HCT116 (cell line): ENCODE data around the gene CENPF. TPM values are rescaled to one million over a fixed set of nuclear protein-coding genes. Genes with fewer than 3 reads are reported as not detected.

Experiments
- ATAC-seq: fragments of 200-7000 bp; cut with Tn5 transposase; 2 replicates; pipeline ENCODE4 v1.9.1; 2020; ENCODE audit warnings: mild to moderate bottlenecking, moderate library complexity
- BruUV-seq: library from RNA; stranded (reverse); fragments of 400-500 nt; replicated peaks from 2 replicates; lab custom pipeline; 2021; lab: Mats Ljungman, UMichigan
- CTCF ChIA-PET: fragments of 300-600 bp; sonication (Branson Sonifier 250); formaldehyde crosslinking; loops from one replicate; lab custom pipeline; 2021; ENCODE audit warnings: antibody characterized with exemption; lab: Charles Lee
- POLR2A ChIA-PET: fragments of 300-600, 350-600 bp; sonication (Branson Sonifier 250); formaldehyde crosslinking; loops from one replicate; lab custom pipeline; 2021; ENCODE audit warnings: antibody characterized with exemption; lab: Charles Lee
- RAD21 ChIA-PET, 2 experiments: fragments of 300-600 bp; sonication (Branson Sonifier 250); formaldehyde crosslinking; loops; one replicate each; lab custom pipeline; 2023; ENCODE audit warnings: low total read pairs in 2 of 2; ENCODE audit not compliant: uncharacterized antibody in 2 of 2, unreplicated experiment in 2 of 2, low non-redundant PET in 1 of 2; lab: Charles Lee
- DNase-seq: peaks from one replicate; pipeline ENCODE4 v3.0.0-alpha.2; 2010; ENCODE audit warnings: low read depth, low spot score
- H2AFZ ChIP-seq: fragments of 200-600 bp; shearing (Covaris generic), sonication (generic); 2 replicates; pipeline ENCODE4 v1.6.1; 2017; ENCODE audit warnings: low read depth, mixed run types, mixed read lengths, antibody characterized with exemption, low read length; ENCODE audit not compliant: poor library complexity, severe bottlenecking
- H3K27ac ChIP-seq: 2 replicates; pipeline ENCODE4 v1.5.1; 2012; ENCODE audit warnings: low read depth, low read length
- H3K27me3 ChIP-seq: fragments of 200-600 bp; sonication (generic); 2 replicates; pipeline ENCODE4 v1.6.1; 2016; ENCODE audit warnings: mixed run types, low read length, mixed read lengths; ENCODE audit not compliant: insufficient read depth
- H3K36me3 ChIP-seq, 2 experiments: fragments of 200-500 bp in 1 of 2; fragments of 200-600 bp in 1 of 2; sonication (Bioruptor generic) in 1 of 2; sonication (generic) in 1 of 2; 2 replicates each; pipeline versions ENCODE4 v1.5.1 to v1.6.1; 2014 to 2016; ENCODE audit warnings: low read length in 2 of 2, inconsistent platforms in 1 of 2, mixed read lengths in 1 of 2, mixed run types in 1 of 2; ENCODE audit not compliant: insufficient read depth in 2 of 2, control insufficient read depth in 1 of 2
- H3K4me1 ChIP-seq, 2 experiments: fragments of 200-600 bp in 1 of 2; sonication (generic) in 1 of 2; 2 replicates each; pipeline versions ENCODE4 v1.5.1 to v1.6.1; 2012 to 2017; ENCODE audit warnings: low read length in 2 of 2, inconsistent platforms in 1 of 2, mild to moderate bottlenecking in 1 of 2, mixed read lengths in 1 of 2, mixed run types in 1 of 2, moderate library complexity in 1 of 2; ENCODE audit not compliant: insufficient read depth in 2 of 2, control insufficient read depth in 1 of 2
- H3K4me2 ChIP-seq: fragments of 200-600 bp; sonication (generic); 2 replicates; pipeline ENCODE4 v1.6.1; 2017; ENCODE audit warnings: mixed run types, low read length, mixed read lengths
- H3K4me3 ChIP-seq, 2 experiments: fragments of 200-600 bp in 1 of 2; sonication (generic) in 1 of 2; replicated peaks in 1 of 2; 2 replicates each; pipeline ENCODE4 v1.5.1; 2011 to 2016; ENCODE audit warnings: low read length in 2 of 2, control low read depth in 1 of 2, low read depth in 1 of 2, mild to moderate bottlenecking in 1 of 2, mixed read lengths in 1 of 2, mixed run types in 1 of 2
- H3K79me2 ChIP-seq: fragments of 200-600 bp; sonication (generic); 2 replicates; pipeline ENCODE4 v1.6.1; 2017; ENCODE audit warnings: mild to moderate bottlenecking, mixed run types, low read length, moderate library complexity, mixed read lengths; ENCODE audit not compliant: insufficient read depth
- H3K9ac ChIP-seq: fragments of 200-600 bp; sonication (generic); 2 replicates; pipeline ENCODE4 v1.6.1; 2016; ENCODE audit warnings: low read length, mixed read lengths
- H3K9me2 ChIP-seq: fragments of 200-600 bp; sonication (generic), shearing (Covaris generic); 2 replicates; pipeline ENCODE4 v1.6.1; 2017; ENCODE audit warnings: mixed run types, mild to moderate bottlenecking, moderate library complexity; ENCODE audit not compliant: insufficient read depth
- H3K9me3 ChIP-seq, 2 experiments: fragments of 200-500 bp in 1 of 2; fragments of 200-600 bp in 1 of 2; sonication (Bioruptor generic) in 1 of 2; sonication (generic) in 1 of 2; 2 replicates each; pipeline ENCODE4 v1.6.1; 2014 to 2017; ENCODE audit warnings: low read length in 2 of 2, mixed read lengths in 2 of 2, inconsistent platforms in 1 of 2, low read depth in 1 of 2, mild to moderate bottlenecking in 1 of 2, mixed run types in 1 of 2, moderate library complexity in 1 of 2; ENCODE audit not compliant: control insufficient read depth in 1 of 2, insufficient read depth in 1 of 2
- H4K20me1 ChIP-seq: fragments of 200-600 bp; sonication (generic), shearing (Covaris generic); 2 replicates; pipeline ENCODE4 v1.6.1; 2017; ENCODE audit warnings: mixed run types, mild to moderate bottlenecking, moderate library complexity; ENCODE audit not compliant: insufficient read depth
- CTCF ChIP-seq, 3 experiments: fragments of 200-600 bp in 1 of 3; sonication (generic) in 1 of 3; IDR thresholded peaks in 2 of 3; conservative IDR thresholded peaks in 1 of 3; 2 replicates each; pipeline ENCODE4 v1.5.1; 2012 to 2017; ENCODE audit warnings: low read depth in 2 of 3, low read length in 2 of 3, antibody characterized with exemption in 1 of 3, borderline replicate concordance in 1 of 3, control low read depth in 1 of 3, mild to moderate bottlenecking in 1 of 3, mixed read lengths in 1 of 3, mixed run types in 1 of 3, moderate library complexity in 1 of 3; ENCODE audit not compliant: insufficient read depth in 1 of 3
- EGR1 ChIP-seq: IDR thresholded peaks from 2 replicates; pipeline ENCODE4 v1.6.1; 2012; ENCODE audit warnings: low read depth
- ELF1 ChIP-seq: IDR thresholded peaks from 2 replicates; pipeline ENCODE4 v1.6.1; 2012; ENCODE audit warnings: low read depth, borderline replicate concordance
- EZH2 ChIP-seq: fragments of 200-600 bp; sonication (generic); IDR thresholded peaks from 2 replicates; pipeline ENCODE4 v1.6.1; 2017; ENCODE audit warnings: antibody characterized with exemption, mixed run types
- JUND ChIP-seq: IDR thresholded peaks from 2 replicates; pipeline ENCODE4 v1.6.1; 2012
- POLR2A ChIP-seq: IDR thresholded peaks from 2 replicates; pipeline ENCODE4 v1.7.0; 2011; ENCODE audit warnings: borderline replicate concordance; ENCODE audit not compliant: insufficient read depth, insufficient read length; ENCODE audit errors: extremely low read depth
- POLR2AphosphoS5 ChIP-seq: IDR thresholded peaks from 2 replicates; pipeline ENCODE4 v1.6.1; 2011; ENCODE audit warnings: mild to moderate bottlenecking, low read depth, low read length, moderate library complexity
- RAD21 ChIP-seq: IDR thresholded peaks from 2 replicates; pipeline ENCODE4 v1.6.1; 2012; ENCODE audit warnings: low read depth, mild to moderate bottlenecking
- SIN3A ChIP-seq: IDR thresholded peaks from 2 replicates; pipeline ENCODE4 v1.6.1; 2012; ENCODE audit warnings: low read depth
- SP1 ChIP-seq: IDR thresholded peaks from 2 replicates; pipeline ENCODE4 v1.6.1; 2012; ENCODE audit warnings: low read depth
- SRF ChIP-seq: IDR thresholded peaks from 2 replicates; pipeline ENCODE4 v1.6.1; 2012; ENCODE audit warnings: low read depth
- YY1 ChIP-seq: IDR thresholded peaks from 2 replicates; pipeline ENCODE4 v1.6.1; 2011; ENCODE audit warnings: low read length, low read depth, moderate library complexity, mild to moderate bottlenecking; ENCODE audit not compliant: insufficient replicate concordance; ENCODE audit errors: extremely low read depth
- ZNF274 ChIP-seq: fragments of 200-500 bp; sonication (Bioruptor generic); IDR thresholded peaks from 2 replicates; pipeline ENCODE4 v1.6.1; 2014; ENCODE audit warnings: mild to moderate bottlenecking, low read depth, low read length, inconsistent platforms
- intact Hi-C: fragments of 100-400 bp; cut with micrococcal nuclease; formaldehyde crosslinking; loops from 2 replicates; pipeline ENCODE4 v1.10.0; 2022
- total RNA-seq: library from RNA; stranded (reverse); gene quantifications from one replicate; pipeline ENCODE4 v1.2.1, GENCODE V29; 2021; ENCODE audit not compliant: unreplicated experiment
- TF ChIP-seq, protein P1 (sequence below): IDR thresholded peaks from 2 replicates; pipeline ENCODE4 v1.6.1; 2012; ENCODE audit warnings: low read depth
- TF ChIP-seq, protein P2 (sequence below): IDR thresholded peaks from 2 replicates; pipeline ENCODE4 v1.6.1; 2012

CENPF gene
- total RNA-seq, 1 experiment from 2014 or later, result 120 TPM

DNA sequence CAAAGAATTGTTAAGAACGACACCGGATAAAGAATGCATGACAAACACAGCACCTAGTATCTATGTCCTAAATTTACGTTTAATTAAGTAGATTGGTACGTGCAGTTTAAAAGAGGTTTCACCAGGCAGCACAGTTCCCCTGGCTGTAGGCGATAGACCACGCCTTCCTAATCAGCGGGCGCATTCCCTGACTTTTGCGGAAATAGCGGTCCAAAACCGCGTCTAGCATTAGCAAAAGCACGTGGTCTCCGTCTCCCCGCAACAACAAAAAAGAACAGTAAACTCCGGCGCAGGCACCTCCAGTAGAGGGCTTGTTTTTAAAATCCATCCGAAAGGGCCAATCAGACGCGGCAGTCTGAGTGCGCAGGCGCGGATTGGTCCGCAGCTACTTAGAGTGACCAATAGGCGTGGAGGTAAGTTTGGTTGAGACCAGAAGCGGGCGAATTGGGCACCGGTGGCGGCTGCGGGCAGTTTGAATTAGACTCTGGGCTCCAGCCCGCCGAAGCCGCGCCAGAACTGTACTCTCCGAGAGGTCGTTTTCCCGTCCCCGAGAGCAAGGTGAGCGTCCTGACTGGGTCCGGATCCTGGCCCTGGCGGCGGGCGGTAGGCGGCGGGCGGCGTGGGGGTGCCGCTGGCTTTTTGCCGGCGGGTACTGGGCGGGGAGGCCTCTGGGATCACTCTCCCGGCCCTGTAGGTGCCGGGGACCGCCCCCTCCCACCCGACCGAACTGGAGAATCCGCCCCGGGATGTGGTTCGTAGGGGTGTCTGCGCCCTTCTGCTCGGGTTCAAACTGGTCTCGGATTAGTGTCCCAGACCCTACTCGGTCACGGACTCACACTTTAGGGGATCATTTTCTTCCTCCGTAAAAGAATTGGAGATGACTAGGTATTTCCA lies at the start of gene CENPF (continued):
- TF ChIP-seq CTCF (IDR thresholded peaks at IDR 0.05 in 2 of 3, conservative IDR thresholded peaks at IDR 0.05 in 1 of 3; ENCODE audit: borderline replicate concordance in 1 of 3, insufficient read depth in 1 of 3, low read depth in 2 of 3, low read length in 2 of 3), result 0 out of 6 replicates have a peak, but pooled peaks of 1 of the 3 experiments have one; percentile 16
- peak; percentile 31 for TF ChIP-seq YY1
- TF ChIP-seq JUND, result no peak
- no peak for TF ChIP-seq EZH2
- no peak for TF ChIP-seq RAD21

DNA sequence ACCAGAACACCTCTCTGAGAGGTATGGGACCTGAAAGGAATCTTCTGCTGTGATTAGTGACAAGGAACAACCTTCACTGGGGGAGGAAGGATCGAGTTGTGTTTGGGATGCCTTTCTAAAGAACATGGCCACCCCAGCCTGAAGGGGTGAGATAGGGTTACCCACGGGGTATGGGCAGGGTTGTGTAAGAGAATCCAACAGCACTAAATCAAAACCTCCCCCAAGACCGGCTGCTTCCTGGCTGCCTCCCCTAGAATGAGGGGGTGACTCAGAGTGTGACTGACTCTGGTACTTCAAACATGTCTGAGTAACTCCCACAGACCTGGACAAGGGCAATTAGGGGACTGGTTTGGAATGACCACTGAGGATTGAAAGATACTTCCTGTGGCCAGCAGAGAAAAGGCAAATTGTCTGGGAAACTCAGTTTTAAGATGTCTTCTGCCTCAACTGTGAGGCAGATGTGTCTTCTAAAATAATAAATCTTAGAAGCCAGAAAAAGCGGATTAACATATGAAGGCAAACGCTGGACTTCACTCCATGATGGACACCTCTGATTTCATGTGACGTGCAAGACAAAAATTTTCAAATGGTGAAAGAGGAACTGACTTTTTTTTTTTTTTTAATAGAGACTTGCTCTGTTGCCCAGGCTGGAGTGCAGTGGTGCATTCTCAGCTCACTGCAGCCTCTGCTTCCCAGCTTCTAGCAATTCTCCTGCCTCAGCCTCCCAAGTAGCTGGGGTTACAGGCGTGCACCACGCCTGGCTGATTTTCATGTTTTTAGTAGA lies 44.9 kb upstream of the CENPF start:
- no peak overlapping the region for H3K4me3 ChIP-seq
- no peaks in the 10 kb centered on the region for H3K27me3 ChIP-seq
- H3K27ac ChIP-seq, result no peak overlapping the region
- BruUV-seq, result no TSS peak
- no peak overlapping the region for H3K9ac ChIP-seq
- peaks cover 9 to 18% of the 10 kb centered on the region in 2 experiments; a peak in 3 of 4 replicates for H3K4me1 ChIP-seq
- RAD21 ChIA-PET, result no interaction called here
- peak overlapping the region; percentile 45 for H3K4me2 ChIP-seq
- no peaks in the 10 kb centered on the region for H3K79me2 ChIP-seq
- intact Hi-C loops, result no loop called here
- no peak for DNase-seq
- CTCF ChIA-PET, result no interaction called here
- POLR2A ChIA-PET, result no interaction called here
- H3K9me2 ChIP-seq, result no peaks in the 10 kb centered on the region
- H3K36me3 ChIP-seq, result no peaks in the 10 kb centered on the region
- ATAC-seq, result peak; percentile 64
- no peaks in the 10 kb centered on the region for H4K20me1 ChIP-seq
- H3K9me3 ChIP-seq, result no peaks in the 10 kb centered on the region
- peak overlapping the region; percentile 62 for H2AFZ ChIP-seq
- no peak for TF ChIP-seq POLR2AphosphoS5
- TF ChIP-seq SIN3A, result no peak
- TF ChIP-seq, protein P1, sequence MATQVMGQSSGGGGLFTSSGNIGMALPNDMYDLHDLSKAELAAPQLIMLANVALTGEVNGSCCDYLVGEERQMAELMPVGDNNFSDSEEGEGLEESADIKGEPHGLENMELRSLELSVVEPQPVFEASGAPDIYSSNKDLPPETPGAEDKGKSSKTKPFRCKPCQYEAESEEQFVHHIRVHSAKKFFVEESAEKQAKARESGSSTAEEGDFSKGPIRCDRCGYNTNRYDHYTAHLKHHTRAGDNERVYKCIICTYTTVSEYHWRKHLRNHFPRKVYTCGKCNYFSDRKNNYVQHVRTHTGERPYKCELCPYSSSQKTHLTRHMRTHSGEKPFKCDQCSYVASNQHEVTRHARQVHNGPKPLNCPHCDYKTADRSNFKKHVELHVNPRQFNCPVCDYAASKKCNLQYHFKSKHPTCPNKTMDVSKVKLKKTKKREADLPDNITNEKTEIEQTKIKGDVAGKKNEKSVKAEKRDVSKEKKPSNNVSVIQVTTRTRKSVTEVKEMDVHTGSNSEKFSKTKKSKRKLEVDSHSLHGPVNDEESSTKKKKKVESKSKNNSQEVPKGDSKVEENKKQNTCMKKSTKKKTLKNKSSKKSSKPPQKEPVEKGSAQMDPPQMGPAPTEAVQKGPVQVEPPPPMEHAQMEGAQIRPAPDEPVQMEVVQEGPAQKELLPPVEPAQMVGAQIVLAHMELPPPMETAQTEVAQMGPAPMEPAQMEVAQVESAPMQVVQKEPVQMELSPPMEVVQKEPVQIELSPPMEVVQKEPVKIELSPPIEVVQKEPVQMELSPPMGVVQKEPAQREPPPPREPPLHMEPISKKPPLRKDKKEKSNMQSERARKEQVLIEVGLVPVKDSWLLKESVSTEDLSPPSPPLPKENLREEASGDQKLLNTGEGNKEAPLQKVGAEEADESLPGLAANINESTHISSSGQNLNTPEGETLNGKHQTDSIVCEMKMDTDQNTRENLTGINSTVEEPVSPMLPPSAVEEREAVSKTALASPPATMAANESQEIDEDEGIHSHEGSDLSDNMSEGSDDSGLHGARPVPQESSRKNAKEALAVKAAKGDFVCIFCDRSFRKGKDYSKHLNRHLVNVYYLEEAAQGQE, result no peak
- no peak for TF ChIP-seq SP1
- TF ChIP-seq, protein P2, sequence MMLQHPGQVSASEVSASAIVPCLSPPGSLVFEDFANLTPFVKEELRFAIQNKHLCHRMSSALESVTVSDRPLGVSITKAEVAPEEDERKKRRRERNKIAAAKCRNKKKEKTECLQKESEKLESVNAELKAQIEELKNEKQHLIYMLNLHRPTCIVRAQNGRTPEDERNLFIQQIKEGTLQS, result no peak
- TF ChIP-seq RAD21, result no peak
- no peak for TF ChIP-seq POLR2A
- no peak for TF ChIP-seq ELF1
- TF ChIP-seq ZNF274, result no peak
- no peak for TF ChIP-seq EZH2
- no peak for TF ChIP-seq SRF
- no peak for TF ChIP-seq EGR1
